Choroid plexus epithelial cell (primary cell): Measurements from ENCODE around the gene PBX1.
A peak's percentile ranks its signal among the peaks of the same experiment; 100 is the strongest.

Experiments used
- DNase-seq: peaks from one replicate; pipeline ENCODE4 v3.0.0-alpha.2; 2010; ENCODE audit warnings: low read depth
- H3K4me3 ChIP-seq: 2 replicates; pipeline ENCODE4 v1.5.1; 2011; ENCODE audit warnings: low read depth, mild to moderate bottlenecking, control low read depth, low read length, moderate library complexity
- CTCF ChIP-seq: conservative IDR thresholded peaks from 2 replicates; pipeline ENCODE4 v1.5.1; 2011; ENCODE audit warnings: low read depth, mild to moderate bottlenecking, control low read depth, inconsistent platforms, low read length, moderate library complexity

PBX1 gene

DNA sequence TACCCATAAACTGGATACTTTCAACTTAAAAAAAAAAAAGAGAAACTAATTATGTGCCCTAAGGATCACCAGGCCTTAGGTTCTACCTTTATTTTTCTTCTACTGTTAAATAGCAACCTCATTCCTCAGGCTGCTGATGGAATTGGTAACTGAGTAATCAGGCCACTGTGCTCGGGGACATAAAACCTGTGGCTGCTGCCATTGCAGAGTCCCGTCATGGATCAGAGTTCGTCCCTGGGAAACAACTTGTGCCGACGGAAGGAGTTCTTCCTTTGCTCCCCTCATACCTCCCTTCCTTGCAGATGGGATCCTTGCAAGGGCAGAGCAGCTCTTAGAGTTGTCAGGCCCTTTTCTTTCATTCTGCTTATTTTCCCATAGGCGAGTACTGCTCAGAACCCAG lies 123.6 kb downstream of the PBX1 start:
- no peak for TF ChIP-seq CTCF
- no peak overlapping the region for H3K4me3 ChIP-seq
- no peak for DNase-seq

GRCh38 chr1:164683235-164683634 lies 124.3 kb downstream of the PBX1 start:
- no peak for TF ChIP-seq CTCF
- no peak overlapping the region for H3K4me3 ChIP-seq
- no peak for DNase-seq

- TF ChIP-seq CTCF, result no peak
Observed at GRCh38 chr1:164685266-164686035, 126.5 kb downstream of the PBX1 start.

DNA sequence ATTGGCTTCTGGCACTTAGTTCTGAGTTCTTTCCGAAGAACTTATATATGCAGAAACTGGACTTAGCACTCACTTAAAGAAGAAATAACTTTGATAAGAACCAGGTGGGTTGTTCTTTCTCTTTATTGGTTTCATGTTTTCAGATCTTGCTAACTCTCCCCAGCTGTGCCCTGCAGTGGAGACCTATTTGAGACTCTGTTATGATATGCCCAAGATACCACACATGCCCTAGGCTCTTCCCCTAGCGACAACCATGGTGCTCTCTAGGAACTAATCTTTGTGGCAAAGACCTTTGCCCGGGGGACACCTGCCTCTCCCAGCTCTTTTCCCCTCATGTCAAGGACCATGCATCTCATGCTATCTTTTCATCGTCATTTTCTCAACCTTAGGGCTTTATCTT lies 128.8 kb downstream of the PBX1 start:
- no peak overlapping the region for H3K4me3 ChIP-seq
- no peak for DNase-seq
- TF ChIP-seq CTCF, result no peak

More at GRCh38 chr1:164685266-164686035, 126.5 kb downstream of the PBX1 start:
- H3K4me3 ChIP-seq, result no peak overlapping the region
- DNase-seq, result peak; percentile 72

DNA sequence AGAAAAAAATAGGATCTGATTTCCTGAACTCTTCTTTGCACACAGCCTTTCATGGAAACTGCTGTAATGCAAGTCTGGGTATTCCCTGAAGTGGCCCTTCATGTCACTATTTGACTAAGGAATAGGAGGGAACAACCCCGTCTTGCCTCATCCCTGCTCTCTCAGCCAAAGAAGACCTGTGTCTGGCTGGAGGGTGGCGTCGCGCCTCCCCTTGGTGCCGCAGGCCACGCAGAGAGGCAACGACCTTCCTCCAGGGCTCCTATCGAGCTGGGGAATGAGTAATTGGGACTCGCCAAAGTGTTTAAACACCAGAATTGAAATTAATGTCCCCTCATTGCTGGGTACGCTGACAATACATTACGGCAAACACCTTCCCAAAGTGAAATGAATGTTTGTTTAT lies 129.8 kb downstream of the PBX1 start:
- no peak for DNase-seq
- no peak overlapping the region for H3K4me3 ChIP-seq
- TF ChIP-seq CTCF, result no peak

- no peak for TF ChIP-seq CTCF
- DNase-seq, result peak; percentile 28
- no peak overlapping the region for H3K4me3 ChIP-seq
Observed at GRCh38 chr1:164689672-164690511, 130.9 kb downstream of the PBX1 start.
